Neural progenitor cell (in vitro differentiated cells): ENCODE results near the gene PARVA. TPM values are rescaled to one million over a fixed set of nuclear protein-coding genes. Genes with fewer than 3 reads are reported as not detected.
"Not testable (repeated sequence)": the region's sequence is repeated elsewhere in the genome, so short reads cannot be mapped to it uniquely, and the experiment has no call there.

ENCODE experiments used
- DNase-seq: peaks from one replicate; pipeline ENCODE4 v3.0.0-alpha.2; 2016; ENCODE audit warnings: low spot score
- H2AFZ ChIP-seq: fragments of 200-600 bp; sonication (generic); replicated peaks from 2 replicates; pipeline ENCODE4 v1.6.1; 2016; ENCODE audit warnings: antibody characterized with exemption
- H3F3A ChIP-seq: fragments of 200-600 bp; sonication (generic); 2 replicates; pipeline ENCODE4 v1.6.1; 2016; ENCODE audit warnings: antibody characterized with exemption, low read depth
- H3K27ac ChIP-seq: fragments of 200-600 bp; sonication (generic); 2 replicates; pipeline ENCODE4 v1.5.1; 2016; ENCODE audit warnings: mild to moderate bottlenecking
- H3K27me3 ChIP-seq: fragments of 200-600 bp; sonication (generic); 2 replicates; pipeline ENCODE4 v1.6.1; 2016; ENCODE audit warnings: mild to moderate bottlenecking, moderate library complexity
- H3K36me3 ChIP-seq: fragments of 200-600 bp; sonication (generic); 2 replicates; pipeline ENCODE4 v1.5.1; 2016
- H3K4me1 ChIP-seq: fragments of 200-600 bp; sonication (generic); 2 replicates; pipeline ENCODE4 v1.6.1; 2016; ENCODE audit warnings: mixed run types
- H3K4me2 ChIP-seq: fragments of 200-600 bp; sonication (generic); 2 replicates; pipeline ENCODE4 v1.6.1; 2016
- H3K4me3 ChIP-seq: fragments of 200-600 bp; sonication (generic); 2 replicates; pipeline ENCODE4 v1.5.1; 2016
- H3K79me2 ChIP-seq: fragments of 200-600 bp; sonication (generic); 2 replicates; pipeline ENCODE4 v1.6.1; 2016; ENCODE audit warnings: low read depth
- H3K9ac ChIP-seq: fragments of 200-600 bp; sonication (generic); 2 replicates; pipeline ENCODE4 v1.6.1; 2016
- H3K9me3 ChIP-seq: fragments of 200-600 bp; sonication (generic); 2 replicates; pipeline ENCODE4 v1.5.1; 2016; ENCODE audit warnings: low read depth
- H4K20me1 ChIP-seq: fragments of 200-600 bp; sonication (generic); 2 replicates; pipeline ENCODE4 v1.6.1; 2016; ENCODE audit warnings: low read depth
- H3K27ac Mint-ChIP-seq: 3 replicates; pipeline ENCODE4 v1.8.0; 2021; ENCODE audit warnings: mixed read lengths
- H3K27me3 Mint-ChIP-seq: 2 replicates; pipeline ENCODE4 v1.8.0; 2022; ENCODE audit warnings: low read depth, mild to moderate bottlenecking, inconsistent platforms, moderate library complexity, mixed read lengths; ENCODE audit not compliant: insufficient read depth
- H3K36me3 Mint-ChIP-seq: 3 replicates; pipeline ENCODE4 v1.8.0; 2021; ENCODE audit warnings: mixed read lengths
- H3K4me1 Mint-ChIP-seq: 3 replicates; pipeline ENCODE4 v1.8.0; 2021; ENCODE audit warnings: mixed read lengths
- H3K4me3 Mint-ChIP-seq: 3 replicates; pipeline ENCODE4 v1.8.0; 2021; ENCODE audit warnings: mild to moderate bottlenecking, moderate library complexity, mixed read lengths
- H3K9me3 Mint-ChIP-seq: 3 replicates; pipeline ENCODE4 v1.8.0; 2020; ENCODE audit warnings: mixed read lengths
- EZH2 ChIP-seq: fragments of 200-600 bp; sonication (generic); IDR thresholded peaks from 2 replicates; pipeline ENCODE4 v1.6.1; 2017; ENCODE audit warnings: antibody characterized with exemption, mild to moderate bottlenecking, moderate library complexity
- EZH2phosphoT487 ChIP-seq: fragments of 200-600 bp; sonication (generic); IDR thresholded peaks from 2 replicates; pipeline ENCODE4 v1.6.1; 2017; ENCODE audit warnings: antibody characterized with exemption
- total RNA-seq: library from RNA; depleted of rRNA; stranded (reverse); fragments of >200 nt; gene quantifications from 2 replicates; pipeline ENCODE4 v1.2.3, GENCODE V29; 2015; ENCODE audit warnings: low replicate concordance
- TF ChIP-seq, protein P1 (sequence below): fragments of 200-600 bp; sonication (generic); IDR thresholded peaks from 2 replicates; pipeline ENCODE4 v1.5.1; 2017; ENCODE audit warnings: antibody characterized with exemption, mild to moderate bottlenecking

PARVA gene
- total RNA-seq, 1 donor from 2014 or later = 15.3 TPM

DNA sequence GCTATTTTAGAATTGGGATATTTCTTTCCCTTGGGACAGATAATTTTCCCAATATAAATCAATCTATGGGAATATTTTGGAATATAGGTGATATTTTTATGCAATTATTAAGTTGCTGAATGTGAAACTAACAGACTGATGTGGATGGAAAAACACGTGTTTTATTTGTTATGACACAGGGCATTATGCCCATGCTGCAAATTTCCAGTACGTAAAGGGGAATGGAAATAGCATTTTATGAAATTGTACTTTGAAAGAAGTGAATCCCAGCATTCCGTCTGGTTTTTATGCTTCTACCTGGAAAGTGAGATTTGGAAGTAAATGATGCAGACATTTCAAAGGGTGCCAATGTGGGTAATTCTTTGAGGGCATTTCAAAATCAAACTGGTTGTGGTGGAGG, 142.7 kb downstream of the PARVA start:
- H2AFZ ChIP-seq = no peak overlapping the region
- H3K27me3 ChIP-seq = no peaks in the 10 kb centered on the region
- H3K27ac ChIP-seq = no peak overlapping the region
- Mint-ChIP-seq H3K27me3 (no peaks in the 10 kb centered on the region), H3K27ac (no peak overlapping the region), H3K4me3 (no peak overlapping the region), H3K9me3 (no peaks in the 10 kb centered on the region), H3K36me3 (peaks cover 2% of the 10 kb centered on the region), H3K4me1 (peaks cover 15% of the 10 kb centered on the region)
- H3K4me3 ChIP-seq = no peak overlapping the region
- no peaks in the 10 kb centered on the region for H3F3A ChIP-seq
- H3K4me2 ChIP-seq = no peak overlapping the region
- H4K20me1 ChIP-seq = no peaks in the 10 kb centered on the region
- no peaks in the 10 kb centered on the region for H3K4me1 ChIP-seq
- TF ChIP-seq EZH2 (no peak), EZH2phosphoT487 (no peak)
- TF ChIP-seq, protein P1, sequence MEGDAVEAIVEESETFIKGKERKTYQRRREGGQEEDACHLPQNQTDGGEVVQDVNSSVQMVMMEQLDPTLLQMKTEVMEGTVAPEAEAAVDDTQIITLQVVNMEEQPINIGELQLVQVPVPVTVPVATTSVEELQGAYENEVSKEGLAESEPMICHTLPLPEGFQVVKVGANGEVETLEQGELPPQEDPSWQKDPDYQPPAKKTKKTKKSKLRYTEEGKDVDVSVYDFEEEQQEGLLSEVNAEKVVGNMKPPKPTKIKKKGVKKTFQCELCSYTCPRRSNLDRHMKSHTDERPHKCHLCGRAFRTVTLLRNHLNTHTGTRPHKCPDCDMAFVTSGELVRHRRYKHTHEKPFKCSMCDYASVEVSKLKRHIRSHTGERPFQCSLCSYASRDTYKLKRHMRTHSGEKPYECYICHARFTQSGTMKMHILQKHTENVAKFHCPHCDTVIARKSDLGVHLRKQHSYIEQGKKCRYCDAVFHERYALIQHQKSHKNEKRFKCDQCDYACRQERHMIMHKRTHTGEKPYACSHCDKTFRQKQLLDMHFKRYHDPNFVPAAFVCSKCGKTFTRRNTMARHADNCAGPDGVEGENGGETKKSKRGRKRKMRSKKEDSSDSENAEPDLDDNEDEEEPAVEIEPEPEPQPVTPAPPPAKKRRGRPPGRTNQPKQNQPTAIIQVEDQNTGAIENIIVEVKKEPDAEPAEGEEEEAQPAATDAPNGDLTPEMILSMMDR = no peak
- no peaks in the 10 kb centered on the region for H3K9me3 ChIP-seq
- no peak overlapping the region for H3K9ac ChIP-seq
- no peak for DNase-seq
- no peaks in the 10 kb centered on the region for H3K36me3 ChIP-seq
- no peaks in the 10 kb centered on the region for H3K79me2 ChIP-seq

DNA sequence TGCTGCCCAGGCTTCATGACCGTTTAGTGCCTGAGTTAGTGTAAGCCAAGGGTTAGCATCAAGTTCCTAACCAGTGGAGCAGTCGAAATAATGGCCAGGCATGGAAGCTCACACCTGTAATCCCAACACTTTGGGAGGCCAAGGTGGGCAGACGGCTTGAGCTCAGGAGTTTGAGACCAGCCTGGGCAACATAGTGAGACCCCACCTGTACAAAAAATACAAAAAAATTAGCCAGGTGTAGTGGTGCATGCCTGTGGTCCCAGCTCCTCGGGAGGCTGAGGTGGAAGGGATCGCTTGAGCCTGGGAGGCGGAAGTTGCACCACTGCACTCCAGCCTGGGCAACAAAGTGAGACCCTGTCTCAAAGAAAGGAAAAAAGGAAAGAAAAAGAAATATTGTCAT, 143.2 kb downstream of the PARVA start:
- H3K36me3 ChIP-seq, H3K79me2 ChIP-seq, H3K9me3 ChIP-seq, H3K4me3 ChIP-seq, H3K27ac ChIP-seq, H3K9ac ChIP-seq, H3K27ac Mint-ChIP-seq, H3K4me2 ChIP-seq, H3K27me3 ChIP-seq, DNase-seq, H4K20me1 ChIP-seq, H3K36me3 Mint-ChIP-seq, H3K4me1 ChIP-seq, H3K9me3 Mint-ChIP-seq, H3K27me3 Mint-ChIP-seq, H3K4me3 Mint-ChIP-seq, H2AFZ ChIP-seq, H3F3A ChIP-seq: not testable (repeated sequence)
- peaks cover 15% of the 10 kb centered on the region for H3K4me1 Mint-ChIP-seq

DNA sequence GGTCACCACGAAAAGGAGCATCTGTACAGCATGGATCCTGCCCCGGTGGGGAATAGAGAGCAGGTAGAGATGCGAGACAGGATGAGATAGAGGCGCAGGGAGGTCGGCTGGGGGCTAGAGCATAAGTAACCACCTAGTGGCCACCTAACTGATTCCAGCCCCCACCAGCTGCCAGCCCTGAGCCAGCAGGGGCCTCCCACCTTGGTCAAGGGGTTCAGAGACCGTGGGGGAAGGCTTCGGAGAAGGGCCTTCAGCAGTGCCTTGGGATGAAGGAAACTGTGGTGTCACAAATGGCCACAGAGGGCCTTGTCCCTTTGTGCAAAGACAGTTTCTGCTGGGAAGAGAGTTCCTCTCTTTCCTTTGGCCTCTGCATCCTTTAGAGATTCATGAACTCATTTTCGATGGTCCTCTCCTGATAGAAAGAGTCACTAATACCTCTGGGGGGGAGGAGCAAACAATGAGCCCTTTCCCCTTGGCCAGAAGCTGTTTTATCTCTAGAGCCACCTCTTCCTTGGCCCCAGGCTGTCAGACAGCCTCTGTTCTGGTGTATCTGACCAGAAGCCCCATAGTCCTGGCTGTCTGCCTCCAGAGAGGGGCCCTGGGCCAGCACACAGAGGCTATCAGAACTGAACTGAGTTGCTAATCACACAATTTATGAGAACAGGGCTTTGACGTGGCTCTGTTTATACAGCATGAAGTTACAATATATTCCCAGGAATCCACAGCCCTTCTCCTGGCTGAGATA, 146.0 kb downstream of the PARVA start:
- Histone ChIP-seq H3K9ac (no peak overlapping the region), H3F3A (no peaks in the 10 kb centered on the region), H3K4me1 (no peaks in the 10 kb centered on the region), H4K20me1 (no peaks in the 10 kb centered on the region), H3K4me2 (no peak overlapping the region), H2AFZ (no peak overlapping the region), H3K27ac (no peak overlapping the region), H3K36me3 (no peaks in the 10 kb centered on the region), H3K9me3 (no peaks in the 10 kb centered on the region), H3K27me3 (no peaks in the 10 kb centered on the region), H3K79me2 (no peaks in the 10 kb centered on the region), H3K4me3 (no peak overlapping the region)
- no peak for TF ChIP-seq EZH2
- TF ChIP-seq EZH2phosphoT487 = no peak
- TF ChIP-seq, protein P1 = no peak
- DNase-seq = no peak
- H3K4me3 Mint-ChIP-seq = no peak overlapping the region
- peaks cover 7% of the 10 kb centered on the region for H3K4me1 Mint-ChIP-seq
- peaks cover 5% of the 10 kb centered on the region for H3K36me3 Mint-ChIP-seq
- H3K9me3 Mint-ChIP-seq = no peaks in the 10 kb centered on the region
- H3K27ac Mint-ChIP-seq = no peak overlapping the region
- no peaks in the 10 kb centered on the region for H3K27me3 Mint-ChIP-seq

DNA sequence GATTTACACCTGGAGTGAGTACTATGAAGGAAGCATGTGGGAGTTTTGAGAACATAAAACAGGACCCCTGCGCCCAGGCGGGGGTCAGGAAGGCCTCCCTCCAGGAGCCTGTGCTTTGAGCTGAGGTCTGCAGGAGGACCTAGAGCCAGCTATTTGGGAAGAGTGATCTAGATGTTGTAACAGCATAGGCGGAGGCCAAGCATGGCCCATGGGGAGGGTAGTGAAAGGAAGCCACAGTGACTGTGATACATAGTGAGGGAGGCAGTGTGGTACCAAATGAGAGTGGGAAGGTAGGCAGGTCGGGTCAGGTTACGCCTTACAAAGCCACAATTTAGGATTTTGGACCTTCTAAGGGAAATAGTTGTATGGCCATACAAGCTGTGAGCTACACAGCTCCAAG, 147.5 kb downstream of the PARVA start:
- H3K36me3 ChIP-seq = no peaks in the 10 kb centered on the region
- no peak overlapping the region for H3K27ac ChIP-seq
- H3K36me3 Mint-ChIP-seq = peaks cover 5% of the 10 kb centered on the region
- no peak for TF ChIP-seq EZH2phosphoT487
- TF ChIP-seq EZH2 = no peak
- TF ChIP-seq, protein P1 = no peak
- peaks cover 3% of the 10 kb centered on the region for H3K4me1 Mint-ChIP-seq
- H3K79me2 ChIP-seq = no peaks in the 10 kb centered on the region
- H3K9me3 ChIP-seq = no peaks in the 10 kb centered on the region
- no peaks in the 10 kb centered on the region for H3F3A ChIP-seq
- H3K27me3 ChIP-seq = no peaks in the 10 kb centered on the region
- H3K27ac Mint-ChIP-seq = no peak overlapping the region
- H3K4me3 ChIP-seq = no peak overlapping the region
- H2AFZ ChIP-seq = no peak overlapping the region
- no peak overlapping the region for H3K4me2 ChIP-seq
- no peak for DNase-seq
- H3K4me1 ChIP-seq = no peaks in the 10 kb centered on the region
- H3K9ac ChIP-seq = no peak overlapping the region
- H4K20me1 ChIP-seq = no peaks in the 10 kb centered on the region
- no peaks in the 10 kb centered on the region for H3K9me3 Mint-ChIP-seq
- H3K27me3 Mint-ChIP-seq = no peaks in the 10 kb centered on the region
- no peak overlapping the region for H3K4me3 Mint-ChIP-seq
